IPS DF 6.9 (cell line): Measurements from ENCODE around the gene THRB.

Experiments used
- DNase-seq: peaks from one replicate; pipeline ENCODE4 v3.0.0-alpha.2; 2013; ENCODE audit warnings: low read depth, low spot score
- H3K27ac ChIP-seq: one replicate; pipeline ENCODE4 v1.5.1; 2013; ENCODE audit warnings: low read length, control low read depth
- H3K27me3 ChIP-seq: 2 replicates; pipeline ENCODE4 v1.6.1; 2013; ENCODE audit warnings: mild to moderate bottlenecking, low read length; ENCODE audit not compliant: control insufficient read depth, insufficient read depth
- H3K36me3 ChIP-seq: 2 replicates; pipeline ENCODE4 v1.6.1; 2013; ENCODE audit warnings: low read length; ENCODE audit not compliant: control insufficient read depth, insufficient read depth
- H3K4me1 ChIP-seq: 2 replicates; pipeline ENCODE4 v1.6.1; 2013; ENCODE audit warnings: low read length; ENCODE audit not compliant: control insufficient read depth, insufficient read depth
- H3K4me3 ChIP-seq: 2 replicates; pipeline ENCODE4 v1.5.1; 2013; ENCODE audit warnings: mild to moderate bottlenecking, low read length
- H3K9me3 ChIP-seq: 2 replicates; pipeline ENCODE4 v1.6.1; 2013; ENCODE audit warnings: low read length, inconsistent platforms; ENCODE audit not compliant: control insufficient read depth, insufficient read depth
- WGBS: extraction: QIAGEN DNeasy Blood & Tissue Kit; methylation state at CpG from one replicate; pipeline ENCODE4 v1.1.7; 2013; ENCODE audit warnings: mixed read lengths, missing lambda C conversion rate; ENCODE audit not compliant: insufficient read length, insufficient coverage; 5-methylcytosine and 5-hydroxymethylcytosine counted together

The THRB gene

DNA sequence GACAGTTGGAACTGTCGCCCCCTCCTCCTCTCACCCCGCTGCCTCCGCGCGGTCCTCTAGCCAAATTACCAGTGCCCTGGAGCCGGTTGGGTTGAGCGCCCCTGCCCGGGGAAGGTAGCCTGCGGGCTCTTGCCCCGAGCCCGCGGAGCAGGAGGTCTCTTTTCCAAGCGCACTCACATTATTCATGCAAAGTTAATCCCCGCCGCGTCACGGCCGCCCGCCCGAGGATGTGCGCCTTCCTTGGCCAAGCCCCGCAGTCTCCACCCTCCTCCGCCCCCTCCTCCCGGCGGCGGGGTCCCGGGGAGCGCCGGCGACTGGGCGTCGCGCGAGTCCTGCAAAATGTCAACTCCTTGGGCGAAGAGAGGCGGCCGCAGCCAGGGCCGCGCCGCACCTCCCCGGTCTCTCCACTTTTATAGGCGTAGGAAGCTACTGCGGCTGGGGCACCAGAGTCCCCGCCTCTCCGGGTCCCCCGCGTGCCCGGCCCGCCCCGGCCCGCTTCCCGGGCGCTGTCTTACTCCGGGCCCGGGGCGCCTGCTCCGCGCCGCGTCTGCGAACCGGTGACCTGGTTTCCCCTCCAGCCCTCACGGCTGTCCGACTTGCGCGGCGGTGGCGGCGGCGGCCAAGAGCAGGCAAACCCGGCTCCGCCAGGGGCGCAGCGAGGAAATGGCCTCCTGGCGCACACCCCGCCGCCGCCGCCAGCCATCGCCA, at the start of gene THRB:
TSS of gene THRB (minus strand) at position 233 of the 708 bp plus-strand sequence.
- H3K4me1 ChIP-seq = peaks cover 4% of the 10 kb centered on the region; the same call in 1 of the 2 replicates
- DNase-seq = no peak
- no peak within 1 kb of the TSS for H3K27ac ChIP-seq
- H3K27me3 ChIP-seq = peaks cover 3% of the 10 kb centered on the region; the same call in 1 of the 2 replicates
- peak within 1 kb of the TSS; percentile 72 for H3K4me3 ChIP-seq
- no peaks in the 10 kb centered on the region for H3K9me3 ChIP-seq
- H3K36me3 ChIP-seq = no peaks in the 10 kb centered on the region
- WGBS = no CpG with 5 or more reads among the region's 80 CpGs

DNA sequence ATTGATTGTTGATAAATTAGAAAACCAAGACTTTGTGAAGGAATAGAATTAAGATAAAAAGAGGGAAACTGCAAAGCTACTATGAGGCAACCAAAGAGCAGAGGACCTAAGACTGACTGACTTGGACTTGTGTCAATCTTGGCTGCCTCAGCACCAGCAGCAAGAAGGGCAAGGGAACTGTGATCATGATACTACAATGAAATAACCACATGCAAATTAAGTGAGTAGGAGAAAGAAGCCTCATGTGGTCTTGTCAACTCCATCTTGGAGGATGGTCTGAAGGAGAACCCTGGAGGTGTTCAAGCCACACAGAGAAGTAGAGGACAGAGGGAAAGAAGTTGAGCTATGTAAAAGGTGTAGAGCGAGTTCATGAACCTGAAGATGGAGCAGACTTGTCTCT, 47.3 kb upstream of the THRB start:
- Histone ChIP-seq H3K9me3 (no peaks in the 10 kb centered on the region), H3K27me3 (no peaks in the 10 kb centered on the region)
- no CpG with 5 or more reads among the region's 1 CpG for WGBS

DNA sequence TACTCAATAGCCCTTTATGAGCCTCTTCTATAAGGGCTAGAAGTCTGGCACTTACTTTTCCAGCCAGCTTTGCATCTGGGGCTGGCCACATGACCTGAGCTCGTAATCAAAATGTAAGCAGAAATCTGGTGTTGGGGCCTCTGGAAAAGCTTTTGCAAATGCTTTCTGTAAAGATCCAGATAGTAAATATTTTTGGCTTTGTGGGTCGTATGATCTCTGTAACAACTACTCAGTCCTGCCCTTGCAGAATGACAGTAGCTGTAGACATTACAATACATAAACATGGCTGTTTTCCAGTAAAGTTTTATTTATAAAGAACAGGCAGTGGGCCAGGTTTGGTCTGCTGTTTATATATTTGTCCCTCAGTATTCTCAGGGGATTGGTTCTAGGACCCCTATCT, 46.2 kb upstream of the THRB start:
- H3K4me3 ChIP-seq = no peak overlapping the region
- DNase-seq = no peak
- no peaks in the 10 kb centered on the region for H3K36me3 ChIP-seq
- H3K9me3 ChIP-seq = no peaks in the 10 kb centered on the region
- H3K27me3 ChIP-seq = no peaks in the 10 kb centered on the region
- H3K27ac ChIP-seq = no peak overlapping the region
- WGBS = no CpG with 5 or more reads among the region's 2 CpGs
- H3K4me1 ChIP-seq = no peaks in the 10 kb centered on the region

More for the DNA sequence above, 47.3 kb upstream of the THRB start:
- no peaks in the 10 kb centered on the region for H3K4me1 ChIP-seq
- H3K36me3 ChIP-seq = no peaks in the 10 kb centered on the region
- no peak overlapping the region for H3K27ac ChIP-seq
- no peak for DNase-seq
- no peak overlapping the region for H3K4me3 ChIP-seq

DNA sequence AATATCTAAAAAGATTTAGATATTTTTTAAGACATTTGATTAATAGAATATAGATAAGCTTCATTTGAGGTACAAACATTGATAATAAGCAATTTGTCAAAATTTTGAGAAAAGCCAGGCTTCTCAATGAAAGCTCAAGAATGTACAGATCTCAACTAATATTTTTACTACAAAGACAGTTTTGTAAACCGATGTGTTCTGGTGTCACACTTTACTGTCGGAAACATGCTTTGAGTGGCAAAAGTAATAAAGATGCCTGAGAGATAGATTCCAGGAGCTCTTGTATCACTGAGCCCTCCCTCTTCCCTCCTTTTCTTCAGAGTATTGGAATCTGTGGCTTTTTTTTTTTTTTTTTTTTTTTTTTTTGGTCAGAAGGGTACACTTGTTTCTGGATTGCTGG, 45.0 kb upstream of the THRB start:
- Histone ChIP-seq H3K4me3 (no peak overlapping the region), H3K9me3 (no peaks in the 10 kb centered on the region), H3K4me1 (no peaks in the 10 kb centered on the region), H3K27me3 (no peaks in the 10 kb centered on the region), H3K27ac (no peak overlapping the region), H3K36me3 (no peaks in the 10 kb centered on the region)
- no CpG with 5 or more reads among the region's 2 CpGs for WGBS
- no peak for DNase-seq

DNA sequence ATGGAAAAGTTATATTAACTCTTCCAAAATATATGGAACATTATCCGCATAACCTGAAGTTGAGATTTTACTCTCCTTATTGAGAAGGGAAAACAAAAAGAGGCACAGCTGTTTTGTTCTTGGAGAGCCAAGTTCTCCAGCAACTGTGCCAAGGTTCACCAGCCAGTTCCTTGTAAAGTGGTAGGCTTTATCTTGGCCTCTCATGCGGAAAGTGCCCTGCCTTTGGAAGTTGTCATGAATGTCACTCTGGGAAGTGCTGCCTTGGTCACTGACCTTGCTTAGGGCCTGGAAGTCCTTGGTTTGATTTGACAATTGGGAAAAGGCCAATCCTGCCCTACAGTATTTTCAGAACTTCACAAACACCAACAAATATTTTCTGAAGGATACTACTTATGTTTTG, 44.2 kb upstream of the THRB start:
- H3K4me3 ChIP-seq = no peak overlapping the region
- no peaks in the 10 kb centered on the region for H3K27me3 ChIP-seq
- H3K36me3 ChIP-seq = no peaks in the 10 kb centered on the region
- no peaks in the 10 kb centered on the region for H3K9me3 ChIP-seq
- no peak overlapping the region for H3K27ac ChIP-seq
- WGBS = no CpG with 5 or more reads among the region's 2 CpGs
- H3K4me1 ChIP-seq = no peaks in the 10 kb centered on the region
- no peak for DNase-seq

DNA sequence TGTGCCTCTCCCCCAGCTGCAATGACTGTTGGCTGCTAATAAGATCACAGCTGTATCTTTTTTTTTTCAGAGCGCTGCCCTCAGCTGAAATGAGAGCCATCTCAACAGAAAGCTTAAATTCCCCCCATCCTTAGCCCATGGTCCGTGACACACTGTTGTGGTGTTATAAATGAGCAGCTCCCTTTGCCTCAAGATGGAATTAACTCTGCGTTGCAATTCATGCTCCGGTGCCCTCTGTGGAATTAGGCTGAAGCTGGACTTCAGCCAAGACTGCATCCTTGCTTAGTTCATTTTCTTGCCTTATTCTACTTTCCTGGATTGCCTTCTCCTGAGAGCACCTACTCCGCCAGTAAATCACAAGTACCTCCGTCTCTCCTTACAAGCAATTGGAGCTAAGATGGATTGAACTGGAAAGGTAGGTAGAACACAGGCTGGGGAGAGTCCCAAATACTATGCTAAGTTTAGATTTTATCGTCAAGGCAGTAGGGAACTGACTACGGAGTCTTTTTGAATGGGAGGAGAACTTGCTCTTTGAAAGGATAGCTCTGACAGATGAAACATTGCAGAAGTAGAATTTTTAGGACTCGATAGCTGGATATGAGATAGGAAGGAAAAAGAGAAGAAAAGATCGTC, 39.0 kb upstream of the THRB start:
- Histone ChIP-seq H3K4me1 (no peaks in the 10 kb centered on the region), H3K4me3 (no peak overlapping the region), H3K9me3 (no peaks in the 10 kb centered on the region), H3K27ac (no peak overlapping the region), H3K27me3 (no peaks in the 10 kb centered on the region), H3K36me3 (no peaks in the 10 kb centered on the region)
- no peak for DNase-seq
- no CpG with 5 or more reads among the region's 10 CpGs for WGBS

DNA sequence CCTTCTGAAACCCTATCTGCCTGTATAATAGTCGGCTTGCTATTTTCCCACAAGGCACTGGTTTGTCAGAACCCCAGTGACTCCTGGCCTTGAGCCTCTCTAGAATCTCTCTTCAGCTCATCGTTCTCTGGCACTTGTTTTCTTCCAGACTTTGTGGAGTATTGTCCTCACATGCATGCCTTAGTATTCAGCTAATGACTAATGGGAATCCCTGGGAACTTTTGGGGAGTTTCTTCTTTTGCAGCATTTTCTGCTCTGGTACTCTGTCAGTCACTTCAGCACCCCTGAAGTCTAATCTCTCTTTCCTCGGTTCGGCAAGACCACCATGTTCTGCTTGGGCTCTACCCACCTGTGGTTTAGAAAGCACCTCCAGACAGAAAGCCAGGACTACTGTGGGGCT, 35.8 kb upstream of the THRB start:
- H3K4me3 ChIP-seq = no peak overlapping the region
- no peaks in the 10 kb centered on the region for H3K9me3 ChIP-seq
- WGBS = no CpG with 5 or more reads among the region's 4 CpGs
- H3K36me3 ChIP-seq = no peaks in the 10 kb centered on the region
- H3K27ac ChIP-seq = no peak overlapping the region
- no peaks in the 10 kb centered on the region for H3K27me3 ChIP-seq
- no peak for DNase-seq
- no peaks in the 10 kb centered on the region for H3K4me1 ChIP-seq

DNA sequence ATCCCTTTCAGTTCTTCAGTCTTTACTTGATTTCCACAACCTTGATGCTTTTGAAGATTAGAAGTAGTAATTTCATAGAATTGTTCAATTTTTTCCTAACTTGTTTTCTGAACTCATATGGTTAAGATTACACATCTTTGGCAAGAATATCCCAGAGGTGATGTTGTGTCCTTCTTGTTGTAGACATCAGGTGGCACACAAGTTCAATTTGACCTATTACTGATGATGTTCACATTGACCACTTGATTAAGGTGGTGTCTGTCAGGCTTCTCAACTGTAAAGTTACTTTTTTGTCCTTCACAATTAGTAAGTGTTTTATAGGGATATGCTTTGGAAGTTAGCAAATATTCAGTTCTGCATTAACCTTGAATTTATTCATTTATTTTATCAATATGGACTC, 34.6 kb upstream of the THRB start:
- no peak for DNase-seq
- no peaks in the 10 kb centered on the region for H3K36me3 ChIP-seq
- no peak overlapping the region for H3K4me3 ChIP-seq
- H3K27ac ChIP-seq = no peak overlapping the region
- no peaks in the 10 kb centered on the region for H3K4me1 ChIP-seq
- no peaks in the 10 kb centered on the region for H3K9me3 ChIP-seq
- H3K27me3 ChIP-seq = no peaks in the 10 kb centered on the region

DNA sequence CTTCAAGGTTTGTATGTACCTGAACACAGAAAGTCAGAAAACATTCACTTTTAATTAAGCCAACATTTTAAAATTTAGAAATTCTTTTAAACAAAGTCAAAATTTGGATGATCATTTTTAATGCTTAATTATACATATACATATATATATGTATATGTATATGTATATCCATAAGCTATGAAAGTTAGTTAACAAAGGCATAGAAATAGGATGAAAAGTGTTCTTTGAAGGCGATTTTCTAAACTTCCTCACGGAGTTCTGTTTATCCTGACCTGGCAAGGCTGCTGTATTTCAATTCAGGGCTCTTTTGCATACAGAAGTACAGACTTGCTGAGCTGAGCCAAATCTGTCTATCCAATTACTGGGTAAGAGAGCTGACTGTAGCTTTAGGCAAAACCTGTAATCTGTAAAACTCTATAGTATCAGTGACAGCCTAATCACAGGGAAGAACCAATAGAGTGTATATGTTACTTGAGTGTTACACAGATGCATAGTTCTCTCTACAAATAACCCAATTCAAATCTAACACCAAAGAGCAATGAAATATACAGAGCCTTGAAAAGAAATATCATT, 32.1 kb upstream of the THRB start:
- Histone ChIP-seq H3K27ac (no peak overlapping the region), H3K9me3 (no peaks in the 10 kb centered on the region), H3K27me3 (peaks cover 8% of the 10 kb centered on the region; the same call in 1 of the 2 replicates), H3K36me3 (no peaks in the 10 kb centered on the region), H3K4me1 (no peaks in the 10 kb centered on the region), H3K4me3 (no peak overlapping the region)
- no peak for DNase-seq
- WGBS = no CpG with 5 or more reads among the region's 2 CpGs

DNA sequence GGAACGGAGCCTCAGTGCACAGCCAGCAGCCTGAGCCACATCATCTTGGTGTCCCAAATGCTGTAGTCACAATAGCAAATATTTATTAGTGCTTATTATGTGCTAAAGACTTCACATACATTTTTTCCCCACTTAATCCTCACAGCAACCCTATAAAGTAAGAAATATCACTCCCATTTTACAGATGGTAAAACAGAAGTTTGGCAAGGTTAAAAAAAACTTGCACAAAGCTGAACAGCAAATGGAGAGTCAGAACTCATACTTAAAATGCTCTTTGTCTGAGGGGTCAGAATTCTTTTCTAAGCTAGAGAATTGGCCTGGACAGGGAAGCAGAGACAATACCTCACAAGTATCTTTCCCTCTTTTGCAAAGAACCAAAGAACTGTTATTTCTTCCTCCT, 30.9 kb upstream of the THRB start:
- Histone ChIP-seq H3K36me3 (no peaks in the 10 kb centered on the region), H3K4me3 (no peak overlapping the region), H3K27ac (no peak overlapping the region), H3K4me1 (no peaks in the 10 kb centered on the region), H3K27me3 (peaks cover 13% of the 10 kb centered on the region), H3K9me3 (no peaks in the 10 kb centered on the region)
- WGBS = no CpG with 5 or more reads among the region's 1 CpG
- DNase-seq = no peak
